Duodenal mucosa (tissue), 2 donors: ENCODE results near the gene ZNF621.

Experiments
- H3K27ac ChIP-seq: one replicate; pipeline ENCODE4 v1.7.0; 2013; ENCODE audit warnings: low read depth, low read length
- H3K27me3 ChIP-seq, 2 donors: one replicate each; pipeline ENCODE4 v1.7.0; 2013; ENCODE audit warnings: low read length in 2 of 2, control low read depth in 1 of 2; ENCODE audit not compliant: insufficient read depth in 2 of 2, control insufficient read depth in 1 of 2
- H3K36me3 ChIP-seq, 2 donors: one replicate each; pipeline ENCODE4 v1.7.0; 2013; ENCODE audit warnings: low read length in 2 of 2, control low read depth in 1 of 2; ENCODE audit not compliant: insufficient read depth in 2 of 2, control insufficient read depth in 1 of 2
- H3K4me1 ChIP-seq, 2 donors: one replicate each; pipeline ENCODE4 v1.7.0; 2013; ENCODE audit warnings: low read length in 2 of 2, control low read depth in 1 of 2; ENCODE audit not compliant: insufficient read depth in 2 of 2, control insufficient read depth in 1 of 2
- H3K4me3 ChIP-seq, 2 donors: one replicate each; pipeline ENCODE4 v1.7.0; 2013; ENCODE audit warnings: low read length in 2 of 2, low read depth in 1 of 2
- H3K9ac ChIP-seq, 2 donors: one replicate each; pipeline ENCODE4 v1.7.0; 2013; ENCODE audit warnings: low read length in 2 of 2, low read depth in 1 of 2
- H3K9me3 ChIP-seq, 2 donors: one replicate each; pipeline ENCODE4 v1.7.0; 2013; ENCODE audit warnings: low read length in 2 of 2, control low read depth in 1 of 2; ENCODE audit not compliant: control insufficient read depth in 1 of 2

Gene ZNF621

DNA sequence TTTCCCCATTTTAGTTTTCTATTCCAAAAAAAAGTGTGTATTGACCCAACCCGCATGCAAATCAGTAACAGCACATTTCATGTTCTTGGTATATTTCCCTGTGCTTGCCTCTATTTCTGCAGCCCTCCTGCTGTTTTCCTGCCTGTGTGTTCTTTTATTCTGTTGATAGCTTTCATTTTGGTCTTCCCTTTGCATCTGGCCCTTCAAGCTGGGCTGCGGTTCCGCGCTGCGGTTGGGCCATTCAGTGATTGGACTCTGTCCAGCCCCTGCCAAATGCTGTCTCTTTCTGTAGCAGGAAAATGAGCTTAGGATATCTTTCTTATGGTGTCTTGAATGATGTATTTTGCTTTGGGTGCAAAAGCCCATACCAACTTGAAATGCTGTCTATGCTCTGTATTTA is 49.9 kb downstream of the ZNF621 start:
- Histone ChIP-seq H3K27ac (no peak overlapping the region), H3K9me3 (no peaks in the 10 kb centered on the region), H3K4me3 (no peak overlapping the region), H3K4me1 (no peaks in the 10 kb centered on the region), H3K36me3 (no peaks in the 10 kb centered on the region), H3K27me3 (no peaks in the 10 kb centered on the region), H3K9ac (no peak overlapping the region)

DNA sequence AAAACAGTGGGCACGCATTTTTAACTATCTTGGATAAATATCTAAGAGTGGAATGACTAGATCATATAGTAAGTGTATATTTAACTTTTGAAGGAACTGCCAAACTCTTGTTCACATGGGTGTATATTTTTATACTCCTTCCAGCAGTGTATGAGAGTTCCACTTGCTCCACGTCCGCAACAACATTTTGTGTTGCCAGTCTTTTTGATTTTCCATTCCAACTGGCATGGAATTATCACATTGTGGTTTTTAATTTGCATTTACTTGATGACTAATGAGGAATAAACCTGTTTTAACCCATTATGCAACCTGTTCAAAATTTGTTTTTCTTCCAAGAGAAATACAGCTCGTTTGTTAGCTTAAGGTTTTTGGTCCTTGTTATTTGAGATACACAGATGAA is 51.6 kb downstream of the ZNF621 start:
- H3K4me3 ChIP-seq, result no peak overlapping the region
- H3K4me1 ChIP-seq, result no peaks in the 10 kb centered on the region
- no peaks in the 10 kb centered on the region for H3K36me3 ChIP-seq
- H3K9me3 ChIP-seq, result no peaks in the 10 kb centered on the region
- no peak overlapping the region for H3K9ac ChIP-seq
- no peak overlapping the region for H3K27ac ChIP-seq
- H3K27me3 ChIP-seq, result no peaks in the 10 kb centered on the region

DNA sequence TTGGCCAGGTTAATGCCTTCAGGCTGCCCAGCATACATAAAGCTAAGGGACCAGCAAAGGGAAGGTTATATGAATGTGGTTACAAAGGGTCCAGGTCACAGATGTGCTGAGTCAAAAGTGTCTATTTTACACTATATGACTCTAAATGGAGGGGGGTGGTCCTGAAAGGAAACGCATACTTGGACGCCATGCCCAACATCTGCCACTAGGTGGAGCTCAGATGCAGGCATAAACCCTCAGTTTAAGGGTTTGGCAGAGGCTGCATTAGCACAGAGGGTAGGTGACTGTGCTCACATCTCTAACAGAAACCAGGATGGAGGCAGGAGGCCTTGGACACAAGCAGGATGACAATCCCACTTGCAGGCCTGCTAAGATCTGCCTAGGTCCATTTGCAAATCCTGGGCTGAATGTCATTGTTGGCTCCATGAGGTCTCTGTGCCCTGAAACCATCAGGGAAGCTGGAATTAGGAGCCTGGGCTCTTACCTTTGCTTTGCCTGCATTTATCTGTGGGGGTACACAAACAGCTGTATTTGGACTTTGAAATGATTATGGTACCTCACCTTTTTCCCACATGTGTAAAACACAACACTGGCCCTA is 55.8 kb downstream of the ZNF621 start:
- H3K27ac ChIP-seq, result no peak overlapping the region

DNA sequence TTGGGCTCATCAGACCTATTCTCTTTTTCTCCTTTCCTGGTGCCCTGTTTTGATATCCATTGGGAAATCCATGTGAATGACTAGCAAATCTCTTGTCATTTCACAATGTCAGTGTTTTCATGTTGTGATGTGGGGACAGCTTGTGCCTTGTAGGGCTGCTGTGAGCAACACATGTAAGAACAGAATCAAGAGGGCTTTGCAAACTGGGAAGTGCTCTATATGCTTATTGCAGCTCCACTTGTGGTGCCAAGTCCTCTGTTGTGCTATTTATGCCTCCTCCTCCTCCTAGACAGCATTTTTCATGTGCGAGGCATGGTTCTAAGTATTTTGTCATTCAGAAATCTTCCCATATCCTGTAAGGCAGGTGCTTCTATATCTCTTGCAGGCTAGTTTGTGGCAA is 56.4 kb downstream of the ZNF621 start:
- H3K27me3 ChIP-seq, result no peaks in the 10 kb centered on the region
- no peak overlapping the region for H3K4me3 ChIP-seq
- H3K36me3 ChIP-seq, result no peaks in the 10 kb centered on the region
- H3K27ac ChIP-seq, result no peak overlapping the region
- no peaks in the 10 kb centered on the region for H3K4me1 ChIP-seq
- H3K9ac ChIP-seq, result no peak overlapping the region
- H3K9me3 ChIP-seq, result no peaks in the 10 kb centered on the region

More for the DNA sequence above, 55.8 kb downstream of the ZNF621 start:
- no peaks in the 10 kb centered on the region for H3K36me3 ChIP-seq
- H3K27me3 ChIP-seq, result no peaks in the 10 kb centered on the region
- no peaks in the 10 kb centered on the region for H3K9me3 ChIP-seq
- H3K9ac ChIP-seq, result no peak overlapping the region
- no peak overlapping the region for H3K4me3 ChIP-seq
- H3K4me1 ChIP-seq, result no peaks in the 10 kb centered on the region

DNA sequence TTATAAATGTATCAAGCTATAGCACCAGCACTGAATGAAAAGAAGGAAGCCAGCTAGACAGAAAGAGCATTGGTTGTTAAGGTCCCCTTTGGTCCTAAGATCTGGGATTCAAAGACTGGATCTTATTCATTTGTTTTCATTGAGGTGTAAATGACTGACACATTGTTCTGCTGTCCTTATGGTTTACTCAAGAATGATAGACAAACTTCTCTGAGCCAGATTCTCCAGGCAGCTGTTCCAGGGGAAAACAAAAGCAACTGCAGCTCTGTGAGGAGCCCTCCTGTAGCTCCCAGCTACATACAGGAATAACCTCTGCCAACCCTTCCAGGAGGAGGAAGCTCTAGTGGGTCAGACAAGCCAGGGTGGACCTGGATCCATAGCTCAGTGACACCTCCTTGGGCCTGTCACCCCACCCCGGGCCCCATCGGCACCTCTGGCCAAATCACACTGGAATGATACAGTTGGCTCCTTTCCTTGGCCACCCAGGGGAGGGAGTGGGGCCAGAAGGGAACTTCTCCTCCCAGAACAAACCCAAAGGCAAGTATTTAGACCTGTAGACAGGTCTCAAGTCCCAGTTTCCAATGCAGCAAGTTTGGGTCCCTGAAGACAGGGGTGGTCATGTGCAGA is 57.8 kb downstream of the ZNF621 start:
- no peak overlapping the region for H3K27ac ChIP-seq
- no peak overlapping the region for H3K9ac ChIP-seq
- H3K4me1 ChIP-seq, result no peaks in the 10 kb centered on the region
- no peaks in the 10 kb centered on the region for H3K36me3 ChIP-seq
- H3K27me3 ChIP-seq, result no peaks in the 10 kb centered on the region
- no peak overlapping the region for H3K4me3 ChIP-seq
- H3K9me3 ChIP-seq, result no peaks in the 10 kb centered on the region

DNA sequence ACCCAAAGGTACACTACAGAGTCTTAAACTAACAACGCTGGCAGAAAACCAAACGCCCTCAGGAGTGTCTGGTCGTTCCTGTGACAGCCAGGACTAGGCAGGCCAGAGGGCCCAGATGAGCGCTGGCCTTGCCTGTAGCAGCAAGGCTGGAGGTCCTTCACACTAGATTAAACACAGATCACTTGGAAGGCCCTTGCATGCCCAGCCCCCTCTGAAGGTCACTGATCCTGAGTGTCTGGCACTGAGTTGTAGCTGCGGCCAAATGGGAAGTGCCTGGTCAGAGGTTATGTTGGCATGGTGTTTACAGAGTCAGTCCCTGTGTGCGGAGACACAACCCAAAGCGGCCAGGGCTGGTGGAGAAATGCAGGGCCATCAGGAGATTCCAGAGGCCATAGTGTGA is 58.9 kb downstream of the ZNF621 start:
- Histone ChIP-seq H3K27me3 (no peaks in the 10 kb centered on the region), H3K36me3 (no peaks in the 10 kb centered on the region), H3K4me1 (no peaks in the 10 kb centered on the region), H3K27ac (no peak overlapping the region), H3K4me3 (no peak overlapping the region), H3K9ac (no peak overlapping the region), H3K9me3 (no peaks in the 10 kb centered on the region)

DNA sequence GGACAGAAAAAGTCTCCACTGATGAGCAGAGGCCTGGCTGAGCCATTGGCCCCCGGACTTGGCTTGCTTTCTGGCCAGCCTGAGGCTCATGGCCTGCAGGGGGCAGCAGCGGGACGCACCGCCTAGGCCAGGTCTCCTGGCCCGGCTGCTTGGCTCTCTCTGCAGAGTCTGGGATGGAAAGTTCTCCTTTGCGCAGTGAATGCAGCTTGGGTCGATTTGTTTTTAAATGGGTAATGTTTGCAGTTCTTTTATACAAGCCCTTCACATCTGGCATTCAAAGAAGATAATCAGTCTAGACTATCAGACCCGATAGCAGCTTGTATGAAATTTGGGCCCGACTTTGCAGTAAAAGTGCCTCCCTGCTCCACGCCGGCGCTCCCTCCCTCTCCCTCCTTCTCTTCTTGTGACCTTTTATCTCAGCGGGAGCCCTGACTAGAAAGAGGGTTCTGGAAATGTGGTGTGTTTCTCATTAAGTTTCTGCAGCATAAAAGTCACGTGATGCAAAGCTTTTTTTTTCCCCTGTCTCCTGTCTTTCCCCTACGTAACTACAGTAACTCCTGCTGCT is 59.9 kb downstream of the ZNF621 start:
- Histone ChIP-seq H3K9ac (no peak overlapping the region), H3K36me3 (no peaks in the 10 kb centered on the region), H3K4me3 (no peak overlapping the region), H3K4me1 (no peaks in the 10 kb centered on the region), H3K27ac (no peak overlapping the region), H3K27me3 (no peaks in the 10 kb centered on the region), H3K9me3 (no peaks in the 10 kb centered on the region)

DNA sequence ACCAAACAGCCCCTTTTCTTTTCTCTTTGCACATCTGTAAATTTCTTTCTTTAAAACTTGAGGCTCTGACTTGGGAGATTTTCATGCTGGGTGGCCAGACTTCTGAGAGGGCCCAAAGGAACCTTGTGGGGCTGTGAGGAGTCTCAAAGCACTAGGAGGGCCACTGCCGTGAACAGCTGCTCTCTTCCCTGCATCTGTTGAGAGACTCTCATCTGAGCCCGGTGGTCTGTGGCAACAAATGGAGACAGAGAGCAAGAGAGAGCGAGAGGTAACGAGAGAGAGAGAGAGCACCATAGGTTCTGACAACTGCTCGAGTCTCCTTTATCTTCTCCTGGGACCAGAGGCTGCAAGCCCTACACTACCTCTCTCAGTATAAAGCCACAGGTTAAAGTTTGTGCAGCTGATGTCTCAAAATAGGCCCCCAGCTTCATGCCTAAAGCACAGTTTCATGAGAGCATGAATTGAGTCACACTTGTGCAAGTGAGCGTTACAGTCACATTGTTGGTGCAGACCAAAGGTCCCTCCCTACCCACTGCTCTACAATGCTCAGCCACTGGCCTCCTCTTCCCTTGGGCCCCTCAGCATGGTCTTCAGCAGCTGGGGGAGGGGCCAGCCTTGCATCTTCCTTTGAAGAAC is 60.7 kb downstream of the ZNF621 start:
- no peak overlapping the region for H3K27ac ChIP-seq
- H3K9me3 ChIP-seq, result no peaks in the 10 kb centered on the region
- H3K36me3 ChIP-seq, result no peaks in the 10 kb centered on the region
- no peaks in the 10 kb centered on the region for H3K4me1 ChIP-seq
- no peak overlapping the region for H3K4me3 ChIP-seq
- no peak overlapping the region for H3K9ac ChIP-seq
- no peaks in the 10 kb centered on the region for H3K27me3 ChIP-seq

DNA sequence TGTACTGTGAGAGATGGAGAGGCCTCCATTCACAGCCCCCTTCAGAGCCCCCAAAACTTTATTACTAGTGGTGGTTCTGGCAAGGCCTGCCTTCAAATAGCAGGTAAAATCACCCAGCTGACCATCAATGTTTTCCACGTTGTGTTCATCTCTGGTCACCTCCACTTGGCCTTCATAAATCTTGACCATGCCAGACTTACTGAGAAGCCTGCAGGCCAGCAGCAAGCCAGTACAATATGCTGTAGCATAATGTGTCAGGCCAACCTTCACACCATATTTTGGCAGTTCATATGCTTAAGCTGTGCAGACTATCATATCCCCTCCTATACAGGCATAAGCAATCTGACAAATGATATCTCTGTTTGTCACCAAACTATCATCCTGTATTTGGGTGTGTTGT is 62.1 kb downstream of the ZNF621 start:
- H3K4me3 ChIP-seq, result no peak overlapping the region

DNA sequence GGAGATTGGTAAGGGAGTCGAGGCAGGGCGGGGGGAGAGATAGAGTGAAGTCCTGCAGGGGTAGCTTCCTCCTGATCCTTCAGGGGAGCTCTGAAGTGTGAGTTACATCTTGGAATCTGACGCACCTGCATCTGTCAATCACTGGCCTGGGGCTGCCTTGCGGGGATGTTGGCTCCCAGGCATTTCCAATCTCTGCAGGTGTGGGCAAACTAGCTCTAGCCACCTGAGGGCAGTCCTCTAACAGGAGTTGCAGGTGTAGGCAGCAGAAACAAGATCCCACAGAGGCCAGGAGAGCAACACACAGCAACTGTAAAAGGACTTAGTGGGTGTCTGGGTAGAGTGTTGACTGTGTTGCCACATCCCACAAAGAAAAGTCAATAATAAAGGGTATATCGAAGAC is 63.6 kb downstream of the ZNF621 start:
- H3K9me3 ChIP-seq, result no peaks in the 10 kb centered on the region

More for the DNA sequence above, 62.1 kb downstream of the ZNF621 start:
- H3K27ac ChIP-seq, result no peak overlapping the region
- no peaks in the 10 kb centered on the region for H3K27me3 ChIP-seq
- H3K9ac ChIP-seq, result no peak overlapping the region
- no peaks in the 10 kb centered on the region for H3K4me1 ChIP-seq
- H3K9me3 ChIP-seq, result no peaks in the 10 kb centered on the region
- H3K36me3 ChIP-seq, result no peaks in the 10 kb centered on the region

More for the DNA sequence above, 63.6 kb downstream of the ZNF621 start:
- no peak overlapping the region for H3K4me3 ChIP-seq
- no peaks in the 10 kb centered on the region for H3K27me3 ChIP-seq
- H3K9ac ChIP-seq, result no peak overlapping the region
- no peaks in the 10 kb centered on the region for H3K4me1 ChIP-seq
- no peaks in the 10 kb centered on the region for H3K36me3 ChIP-seq
- H3K27ac ChIP-seq, result no peak overlapping the region
